A673 (cell line): Measurements from ENCODE around the gene POGLUT2.

Experiments used
- EZH2 ChIP-seq: fragments of 200-600 bp; sonication (generic); IDR thresholded peaks from 2 replicates; pipeline ENCODE4 v1.6.1; 2017; ENCODE audit warnings: borderline replicate concordance, low read depth, mild to moderate bottlenecking, mixed read lengths, antibody characterized with exemption, low read length; ENCODE audit not compliant: poor library complexity, severe bottlenecking
- TF ChIP-seq, protein P1 (sequence below): fragments of 300-800, 200-600 bp; sonication (generic); conservative IDR thresholded peaks from 2 replicates; pipeline ENCODE4 v1.5.1; 2017; ENCODE audit warnings: low read depth, mild to moderate bottlenecking, antibody characterized with exemption, low read length, moderate library complexity, mixed read lengths

DNA sequence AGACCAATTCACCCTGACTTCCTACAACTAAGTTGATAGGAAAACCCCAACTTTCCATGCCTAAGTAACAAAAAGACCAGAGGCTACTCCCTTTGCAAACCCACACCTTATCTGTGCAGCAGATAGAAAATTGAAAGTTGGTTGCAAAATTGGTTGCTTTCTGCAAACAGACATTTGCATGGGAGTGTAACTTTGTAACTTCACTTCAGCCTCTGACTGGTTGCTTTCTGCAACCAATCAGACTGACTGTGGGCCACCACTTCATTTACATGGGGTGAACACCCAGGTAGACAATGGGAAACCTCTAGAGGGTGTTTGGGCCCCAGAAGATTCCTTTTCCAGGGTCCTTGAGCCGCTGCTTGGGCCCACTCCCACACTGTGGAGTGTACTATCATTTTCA lies 35.0 kb downstream of the POGLUT2 start:
- TF ChIP-seq, protein P1, sequence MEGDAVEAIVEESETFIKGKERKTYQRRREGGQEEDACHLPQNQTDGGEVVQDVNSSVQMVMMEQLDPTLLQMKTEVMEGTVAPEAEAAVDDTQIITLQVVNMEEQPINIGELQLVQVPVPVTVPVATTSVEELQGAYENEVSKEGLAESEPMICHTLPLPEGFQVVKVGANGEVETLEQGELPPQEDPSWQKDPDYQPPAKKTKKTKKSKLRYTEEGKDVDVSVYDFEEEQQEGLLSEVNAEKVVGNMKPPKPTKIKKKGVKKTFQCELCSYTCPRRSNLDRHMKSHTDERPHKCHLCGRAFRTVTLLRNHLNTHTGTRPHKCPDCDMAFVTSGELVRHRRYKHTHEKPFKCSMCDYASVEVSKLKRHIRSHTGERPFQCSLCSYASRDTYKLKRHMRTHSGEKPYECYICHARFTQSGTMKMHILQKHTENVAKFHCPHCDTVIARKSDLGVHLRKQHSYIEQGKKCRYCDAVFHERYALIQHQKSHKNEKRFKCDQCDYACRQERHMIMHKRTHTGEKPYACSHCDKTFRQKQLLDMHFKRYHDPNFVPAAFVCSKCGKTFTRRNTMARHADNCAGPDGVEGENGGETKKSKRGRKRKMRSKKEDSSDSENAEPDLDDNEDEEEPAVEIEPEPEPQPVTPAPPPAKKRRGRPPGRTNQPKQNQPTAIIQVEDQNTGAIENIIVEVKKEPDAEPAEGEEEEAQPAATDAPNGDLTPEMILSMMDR, result no peak
- no peak for TF ChIP-seq EZH2
